ENCODE results near the gene FMN1.

FMN1 gene

DNA sequence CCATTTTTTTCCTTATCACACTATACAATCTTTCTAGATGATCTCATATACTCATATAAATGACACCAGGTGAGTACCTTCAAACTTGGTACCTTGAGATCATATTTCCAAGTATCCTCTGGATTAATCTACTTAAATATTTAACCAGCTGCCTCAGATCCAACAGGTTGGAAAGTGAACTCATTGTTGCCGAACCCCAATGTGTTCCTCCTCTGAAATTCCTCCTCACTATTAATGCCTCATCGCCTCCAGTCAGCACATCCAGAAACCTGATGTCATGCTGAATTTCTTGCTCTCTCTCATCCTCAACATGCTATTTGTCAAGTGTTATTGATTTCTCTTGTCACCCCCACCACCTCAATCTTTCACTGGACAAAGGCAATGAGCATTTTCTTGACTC, 221.8 kb downstream of the FMN1 start:
- H3K9ac ChIP-seq (ENCODE audit: insufficient read length), result no peak overlapping the region
- H3K27ac ChIP-seq, result no peak overlapping the region
- DNase-seq (ENCODE audit: low read depth, low spot score), result no peak
- no peaks in the 10 kb centered on the region for H3K9me3 ChIP-seq (ENCODE audit: low read depth, low read length)
- TF ChIP-seq POLR2AphosphoS5 (IDR thresholded peaks at IDR 0.05; ENCODE audit: borderline replicate concordance, low read depth, low read length) (no peak), EZH2 (IDR thresholded peaks at IDR 0.05) (no peak), FOXP2 (optimal IDR thresholded peaks at IDR 0.05; ENCODE audit: control extremely low read depth, extremely low read length, insufficient read depth) (no peak)
- no peaks in the 10 kb centered on the region for H3K36me3 ChIP-seq (ENCODE audit: insufficient read depth, low read length)
- H3K4me3 ChIP-seq, result no peak overlapping the region

DNA sequence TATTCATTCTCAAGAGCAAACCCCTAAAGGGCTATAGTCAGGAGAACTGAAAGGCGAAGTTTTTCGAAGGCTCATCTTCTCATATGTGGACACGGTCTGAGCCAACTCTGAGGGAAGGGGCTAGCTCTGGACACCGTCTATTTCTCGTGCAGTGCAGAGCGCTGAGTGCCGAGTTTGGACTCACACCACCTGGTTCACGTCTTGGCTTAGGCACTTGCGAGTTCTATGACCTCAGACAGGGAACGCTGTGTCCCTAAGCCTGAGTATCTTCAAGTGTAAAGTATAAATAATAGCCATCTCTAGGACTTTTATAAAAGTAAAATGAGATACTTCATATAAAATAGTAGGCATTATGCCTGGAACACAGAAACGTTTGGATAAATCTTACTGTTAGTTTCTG, 223.7 kb downstream of the FMN1 start:
- no peak for DNase-seq (ENCODE audit: low read depth, low spot score)
- no peaks in the 10 kb centered on the region for H3K9me3 ChIP-seq (ENCODE audit: low read depth, low read length)
- no peak overlapping the region for H3K4me3 ChIP-seq
- TF ChIP-seq POLR2AphosphoS5 (IDR thresholded peaks at IDR 0.05; ENCODE audit: borderline replicate concordance, low read depth, low read length) (no peak), FOXP2 (optimal IDR thresholded peaks at IDR 0.05; ENCODE audit: control extremely low read depth, extremely low read length, insufficient read depth) (no peak), EZH2 (IDR thresholded peaks at IDR 0.05) (no peak)
- no peaks in the 10 kb centered on the region for H3K36me3 ChIP-seq (ENCODE audit: insufficient read depth, low read length)
- H3K27ac ChIP-seq, result no peak overlapping the region
- H3K9ac ChIP-seq (ENCODE audit: insufficient read length), result no peak overlapping the region

DNA sequence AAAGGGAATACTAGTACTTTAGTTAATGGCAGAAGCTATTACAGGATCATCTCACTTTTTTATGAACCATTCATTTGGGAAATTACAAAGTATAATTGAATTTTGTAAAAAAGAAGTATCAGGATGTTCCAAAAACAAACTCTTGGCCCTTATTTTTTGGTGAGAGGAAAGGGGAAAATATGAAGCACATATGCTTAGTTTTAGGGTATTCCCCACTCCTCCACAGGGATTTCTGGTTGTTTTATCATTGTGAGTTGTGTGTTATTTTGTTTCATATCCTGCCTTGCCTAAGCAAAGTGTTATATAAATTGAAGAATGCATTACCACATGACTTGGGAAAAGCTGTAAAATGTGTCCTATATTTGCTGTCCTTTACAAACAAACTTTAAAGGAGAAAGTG, 227.0 kb downstream of the FMN1 start:
- Histone ChIP-seq H3K4me3 (no peak overlapping the region), H3K9ac (ENCODE audit: insufficient read length) (no peak overlapping the region), H3K9me3 (ENCODE audit: low read depth, low read length) (no peaks in the 10 kb centered on the region), H3K27ac (no peak overlapping the region), H3K36me3 (ENCODE audit: insufficient read depth, low read length) (no peaks in the 10 kb centered on the region)
- DNase-seq (ENCODE audit: low read depth, low spot score), result no peak
- no peak for TF ChIP-seq FOXP2 (optimal IDR thresholded peaks at IDR 0.05; ENCODE audit: control extremely low read depth, extremely low read length, insufficient read depth)

DNA sequence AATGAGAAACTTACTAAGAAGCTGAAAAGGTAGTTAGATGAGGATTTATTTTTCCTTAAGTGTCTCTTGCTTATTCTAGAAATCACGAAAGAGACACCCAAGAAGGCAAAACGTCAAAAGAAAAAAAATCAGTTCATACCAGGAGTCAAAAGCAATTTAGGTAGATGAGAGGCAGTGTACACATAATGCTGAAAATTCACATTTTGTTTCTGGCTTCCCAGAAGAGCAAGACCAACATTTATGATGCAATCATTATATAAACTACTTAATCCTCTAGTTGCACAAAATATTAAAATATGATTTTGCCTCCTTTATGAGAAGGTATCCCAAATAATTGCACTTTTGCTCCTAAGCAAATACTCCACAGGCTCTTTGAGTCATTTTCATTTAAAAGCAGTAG, 228.0 kb downstream of the FMN1 start:
- no peaks in the 10 kb centered on the region for H3K36me3 ChIP-seq (ENCODE audit: insufficient read depth, low read length)
- no peak overlapping the region for H3K4me3 ChIP-seq
- H3K9me3 ChIP-seq (ENCODE audit: low read depth, low read length), result no peaks in the 10 kb centered on the region
- no peak for DNase-seq (ENCODE audit: low read depth, low spot score)
- no peak for TF ChIP-seq FOXP2 (optimal IDR thresholded peaks at IDR 0.05; ENCODE audit: control extremely low read depth, extremely low read length, insufficient read depth)
- TF ChIP-seq POLR2AphosphoS5 (IDR thresholded peaks at IDR 0.05; ENCODE audit: borderline replicate concordance, low read depth, low read length), result no peak
- no peak for TF ChIP-seq EZH2 (IDR thresholded peaks at IDR 0.05)
- no peak overlapping the region for H3K27ac ChIP-seq
- no peak overlapping the region for H3K9ac ChIP-seq (ENCODE audit: insufficient read length)

DNA sequence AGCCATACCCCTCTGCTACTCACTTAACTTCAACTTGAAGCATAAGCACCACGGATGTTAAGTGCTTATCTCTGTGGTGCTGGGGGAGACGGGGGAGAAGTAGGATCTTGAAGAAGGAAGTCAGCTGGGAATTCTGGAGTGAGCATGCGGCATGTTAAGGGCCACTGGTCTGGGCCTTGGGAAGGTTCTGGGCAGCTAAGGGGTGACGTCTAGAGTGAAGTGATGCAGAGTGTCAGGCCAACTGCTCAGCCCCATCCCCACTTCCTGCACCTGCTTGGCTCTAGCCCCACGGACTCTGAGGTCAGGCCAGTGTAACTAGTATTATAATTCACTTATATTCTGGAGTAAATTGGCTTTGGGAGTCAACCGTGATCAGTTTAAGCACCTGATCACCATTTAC, 228.6 kb downstream of the FMN1 start:
- H3K9me3 ChIP-seq (ENCODE audit: low read depth, low read length), result no peaks in the 10 kb centered on the region
- no peak for TF ChIP-seq FOXP2 (optimal IDR thresholded peaks at IDR 0.05; ENCODE audit: control extremely low read depth, extremely low read length, insufficient read depth)
- no peak for TF ChIP-seq EZH2 (IDR thresholded peaks at IDR 0.05)
- no peak for TF ChIP-seq POLR2AphosphoS5 (IDR thresholded peaks at IDR 0.05; ENCODE audit: borderline replicate concordance, low read depth, low read length)
- H3K9ac ChIP-seq (ENCODE audit: insufficient read length), result no peak overlapping the region
- H3K27ac ChIP-seq, result no peak overlapping the region
- H3K36me3 ChIP-seq (ENCODE audit: insufficient read depth, low read length), result no peaks in the 10 kb centered on the region
- no peak overlapping the region for H3K4me3 ChIP-seq
- DNase-seq (ENCODE audit: low read depth, low spot score), result no peak

DNA sequence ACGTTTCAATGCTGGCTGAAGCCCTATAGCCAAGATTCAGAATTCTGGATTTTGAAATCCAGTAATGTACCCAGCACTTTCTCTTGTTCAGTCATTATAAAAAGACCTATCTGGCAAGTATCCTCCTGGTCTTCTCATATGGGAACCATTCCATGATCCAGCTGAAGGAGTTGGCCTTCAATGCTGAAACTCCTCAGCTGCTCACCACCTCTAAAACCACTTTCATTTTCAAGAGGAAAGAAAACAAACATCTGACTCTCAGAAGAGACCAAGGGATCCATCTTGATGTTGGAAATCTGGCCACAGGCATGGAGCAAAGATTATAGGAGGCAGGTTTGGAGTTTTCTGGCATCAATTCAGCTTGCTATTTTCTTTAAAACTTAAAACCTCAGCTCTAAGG, 235.4 kb downstream of the FMN1 start:
- Histone ChIP-seq H3K9ac (ENCODE audit: insufficient read length) (no peak overlapping the region), H3K27ac (no peak overlapping the region), H3K36me3 (ENCODE audit: insufficient read depth, low read length) (no peaks in the 10 kb centered on the region), H3K9me3 (ENCODE audit: low read depth, low read length) (no peaks in the 10 kb centered on the region), H3K4me3 (no peak overlapping the region)
- no peak for DNase-seq (ENCODE audit: low read depth, low spot score)
- TF ChIP-seq POLR2AphosphoS5 (IDR thresholded peaks at IDR 0.05; ENCODE audit: borderline replicate concordance, low read depth, low read length) (no peak), FOXP2 (optimal IDR thresholded peaks at IDR 0.05; ENCODE audit: control extremely low read depth, extremely low read length, insufficient read depth) (no peak), EZH2 (IDR thresholded peaks at IDR 0.05) (no peak)

DNA sequence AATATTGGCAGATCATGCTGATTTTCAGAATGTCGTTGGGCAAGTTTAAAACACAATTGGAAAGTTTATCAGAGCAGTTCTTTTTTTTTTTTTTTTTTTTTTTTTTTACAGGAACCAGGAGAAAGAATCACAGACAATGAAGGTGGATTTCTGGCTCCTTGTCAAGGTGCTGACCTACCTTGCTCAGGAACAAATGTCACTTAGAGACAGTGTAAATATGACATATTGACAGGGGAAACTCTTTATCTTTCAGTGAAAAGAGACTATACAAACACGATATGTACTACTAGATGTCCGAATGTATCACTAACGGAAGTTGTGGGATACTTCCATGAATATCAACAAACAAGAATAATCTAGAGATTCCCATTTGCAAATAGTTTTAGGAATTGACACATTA, 237.3 kb downstream of the FMN1 start:
- Histone ChIP-seq H3K36me3 (ENCODE audit: insufficient read depth, low read length) (no peaks in the 10 kb centered on the region), H3K27ac (no peak overlapping the region), H3K4me3 (no peak overlapping the region), H3K9ac (ENCODE audit: insufficient read length) (no peak overlapping the region), H3K9me3 (ENCODE audit: low read depth, low read length) (no peaks in the 10 kb centered on the region)
- no peak for DNase-seq (ENCODE audit: low read depth, low spot score)
- TF ChIP-seq POLR2AphosphoS5 (IDR thresholded peaks at IDR 0.05; ENCODE audit: borderline replicate concordance, low read depth, low read length), result no peak
- TF ChIP-seq FOXP2 (optimal IDR thresholded peaks at IDR 0.05; ENCODE audit: control extremely low read depth, extremely low read length, insufficient read depth), result no peak
- no peak for TF ChIP-seq EZH2 (IDR thresholded peaks at IDR 0.05)

DNA sequence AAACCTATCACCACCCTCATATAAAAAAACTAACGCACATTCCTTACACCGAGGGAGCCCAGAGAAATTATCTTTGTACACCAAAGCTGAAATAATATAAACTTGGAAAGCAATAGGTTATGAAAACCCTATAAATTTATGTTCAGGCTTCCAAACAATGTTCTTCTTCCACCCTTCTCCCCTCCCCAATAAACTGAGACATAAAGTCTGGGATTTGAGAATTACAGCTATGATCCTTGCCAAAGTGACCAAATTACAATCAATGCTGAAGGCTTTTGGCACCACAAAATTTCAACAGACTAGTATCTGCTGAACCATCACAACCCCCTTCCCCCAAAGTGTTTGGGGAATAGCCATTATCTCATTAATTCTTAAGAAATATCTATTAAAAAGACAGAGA, 237.8 kb downstream of the FMN1 start:
- no peak for DNase-seq (ENCODE audit: low read depth, low spot score)
- Histone ChIP-seq H3K27ac (no peak overlapping the region), H3K4me3 (no peak overlapping the region), H3K36me3 (ENCODE audit: insufficient read depth, low read length) (no peaks in the 10 kb centered on the region), H3K9me3 (ENCODE audit: low read depth, low read length) (no peaks in the 10 kb centered on the region), H3K9ac (ENCODE audit: insufficient read length) (no peak overlapping the region)
- TF ChIP-seq FOXP2 (optimal IDR thresholded peaks at IDR 0.05; ENCODE audit: control extremely low read depth, extremely low read length, insufficient read depth) (no peak), EZH2 (IDR thresholded peaks at IDR 0.05) (no peak), POLR2AphosphoS5 (IDR thresholded peaks at IDR 0.05; ENCODE audit: borderline replicate concordance, low read depth, low read length) (no peak)

DNA sequence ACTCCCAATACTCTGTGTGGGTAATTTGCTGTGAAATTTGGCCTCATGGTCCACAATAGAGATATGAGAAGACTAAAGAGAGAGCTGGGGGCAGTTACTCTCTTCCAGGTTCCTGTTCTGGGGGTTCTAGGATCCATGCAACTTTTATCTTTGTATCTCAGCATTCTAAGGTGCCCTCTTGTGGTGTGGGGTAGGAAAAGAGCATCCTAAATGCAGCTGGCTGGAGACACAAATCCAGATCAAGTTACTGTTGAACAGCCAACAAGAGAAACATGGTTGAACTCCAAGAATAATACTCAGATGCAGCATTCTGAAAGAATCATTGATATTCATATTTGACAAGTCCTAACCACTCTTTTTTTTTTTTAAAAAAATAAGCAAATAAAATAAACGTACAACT, 238.5 kb downstream of the FMN1 start:
- H3K9me3 ChIP-seq (ENCODE audit: low read depth, low read length), result no peaks in the 10 kb centered on the region
- no peak overlapping the region for H3K9ac ChIP-seq (ENCODE audit: insufficient read length)
- no peaks in the 10 kb centered on the region for H3K36me3 ChIP-seq (ENCODE audit: insufficient read depth, low read length)
- no peak overlapping the region for H3K4me3 ChIP-seq
- DNase-seq (ENCODE audit: low read depth, low spot score), result peak; percentile 1
- H3K27ac ChIP-seq, result no peak overlapping the region
- TF ChIP-seq FOXP2 (optimal IDR thresholded peaks at IDR 0.05; ENCODE audit: control extremely low read depth, extremely low read length, insufficient read depth) (no peak), EZH2 (IDR thresholded peaks at IDR 0.05) (no peak), POLR2AphosphoS5 (IDR thresholded peaks at IDR 0.05; ENCODE audit: borderline replicate concordance, low read depth, low read length) (no peak)

All from SK-N-MC (cell line).